MM.1S (cell line): ENCODE results near the gene LRIT2.

ENCODE experiments used
- CTCF ChIP-seq: fragments of 300-600 bp; sonication (generic); IDR thresholded peaks from 2 replicates; pipeline ENCODE4 v1.5.1; 2016; ENCODE audit warnings: antibody characterized with exemption, low read length, mixed read lengths
- EZH2 ChIP-seq: fragments of 300-600 bp; sonication (generic); optimal IDR thresholded peaks from 2 replicates; pipeline ENCODE3; 2017; ENCODE audit warnings: low read depth, mild to moderate bottlenecking, antibody characterized with exemption, low read length, mixed read lengths
- EZH2phosphoT487 ChIP-seq: fragments of 300-600 bp; sonication (generic); IDR thresholded peaks from 2 replicates; pipeline ENCODE4 v1.6.1; 2018; ENCODE audit warnings: antibody characterized with exemption, low read length

- TF ChIP-seq CTCF: no peak
- TF ChIP-seq EZH2phosphoT487: no peak
- TF ChIP-seq EZH2: no peak
These were observed 45.4 kb upstream of the LRIT2 start for GRCh38 chr10:84270708-84271107.
